ENCODE data around the gene THRA.

The THRA gene

GRCh38 chr17:40112191-40112711, 49.5 kb downstream of the THRA start:
- TF ChIP-seq CTCF (IDR thresholded peaks at IDR 0.05) = no peak

GRCh38 chr17:40112718-40113109, 49.9 kb downstream of the THRA start:
- no peak for TF ChIP-seq CTCF (IDR thresholded peaks at IDR 0.05)

- peak; percentile 91 for TF ChIP-seq CTCF (IDR thresholded peaks at IDR 0.05)
These were observed 50.5 kb downstream of the THRA start for GRCh38 chr17:40113110-40113906.

- TF ChIP-seq CTCF (IDR thresholded peaks at IDR 0.05) = no peak
These were observed 51.1 kb downstream of the THRA start for GRCh38 chr17:40113907-40114245.

GRCh38 chr17:40115101-40115436, 52.3 kb downstream of the THRA start:
- no peak for TF ChIP-seq CTCF (IDR thresholded peaks at IDR 0.05)

GRCh38 chr17:40121181-40122135, 58.7 kb downstream of the THRA start, which contains the start of gene MSL1:
Gene MSL1 (plus strand): TSS chr17:40121971. CDS start chr17:40122613, 642 bp downstream.
- TF ChIP-seq CTCF (IDR thresholded peaks at IDR 0.05) = no peak

- no peak for TF ChIP-seq CTCF (IDR thresholded peaks at IDR 0.05)
These were observed 59.6 kb downstream of the THRA start for GRCh38 chr17:40122136-40122998.
